GM23338 (cell line): ENCODE data around the gene NHLH2. TPM values are rescaled to one million over a fixed set of nuclear protein-coding genes. Genes with fewer than 3 reads are reported as not detected.

ENCODE experiments used
- ATAC-seq: fragments of 200-7000 bp; cut with Tn5 transposase; 3 replicates; pipeline ENCODE4 v1.9.1; 2020
- DNase-seq: peaks from one replicate; pipeline ENCODE4 v3.0.0-alpha.2; 2015; ENCODE audit warnings: low spot score
- H2AFZ ChIP-seq: fragments of 200-600 bp; sonication (generic); 2 replicates; pipeline ENCODE4 v1.8.0; 2016; ENCODE audit warnings: antibody characterized with exemption, mild to moderate bottlenecking, moderate library complexity
- H3F3A ChIP-seq: fragments of 200-600 bp; sonication (generic); replicated peaks from 2 replicates; pipeline ENCODE4 v1.8.0; 2017; ENCODE audit warnings: antibody characterized with exemption, mixed run types, low read depth
- H3K27ac ChIP-seq: fragments of 200-600 bp; sonication (generic); 2 replicates; pipeline ENCODE4 v1.6.1; 2016; ENCODE audit warnings: low read depth
- H3K27me3 ChIP-seq: fragments of 200-600 bp; sonication (generic); 2 replicates; pipeline ENCODE4 v1.8.0; 2016; ENCODE audit warnings: mild to moderate bottlenecking, mixed run types, moderate library complexity; ENCODE audit not compliant: insufficient read depth
- H3K36me3 ChIP-seq: fragments of 200-600 bp; sonication (generic); 2 replicates; pipeline ENCODE4 v1.8.0; 2016; ENCODE audit warnings: mild to moderate bottlenecking; ENCODE audit not compliant: insufficient read depth
- H3K4me1 ChIP-seq: fragments of 200-600 bp; sonication (generic); 2 replicates; pipeline ENCODE4 v1.8.0; 2016; ENCODE audit warnings: mild to moderate bottlenecking, moderate library complexity; ENCODE audit not compliant: insufficient read depth
- H3K4me2 ChIP-seq: fragments of 200-600 bp; sonication (generic); 2 replicates; pipeline ENCODE4 v1.7.1; 2017; ENCODE audit warnings: mixed run types
- H3K4me3 ChIP-seq: fragments of 200-600 bp; sonication (generic); 2 replicates; pipeline ENCODE4 v1.6.1; 2016; ENCODE audit warnings: mixed run types
- H3K79me2 ChIP-seq: fragments of 200-600 bp; sonication (generic); replicated peaks from 2 replicates; pipeline ENCODE4 v1.8.0; 2017; ENCODE audit warnings: mild to moderate bottlenecking; ENCODE audit not compliant: insufficient read depth
- H3K9me2 ChIP-seq: fragments of 200-600 bp; sonication (generic); 2 replicates; pipeline ENCODE4 v1.8.0; 2017; ENCODE audit not compliant: insufficient read depth
- H4K20me1 ChIP-seq: fragments of 200-600 bp; sonication (generic); replicated peaks from 2 replicates; pipeline ENCODE4 v1.8.0; 2017; ENCODE audit warnings: mild to moderate bottlenecking; ENCODE audit not compliant: insufficient read depth
- H3K27ac Mint-ChIP-seq: 2 replicates; pipeline ENCODE4 v1.8.0; 2020; ENCODE audit warnings: inconsistent platforms, mild to moderate bottlenecking, moderate library complexity, mixed read lengths
- H3K27me3 Mint-ChIP-seq: 3 replicates; pipeline ENCODE4 v1.8.0; 2022; ENCODE audit warnings: low read depth, mild to moderate bottlenecking, moderate library complexity, mixed read lengths, inconsistent platforms; ENCODE audit not compliant: insufficient read depth, poor library complexity
- H3K36me3 Mint-ChIP-seq: 3 replicates; pipeline ENCODE4 v1.8.0; 2021; ENCODE audit warnings: low read depth, mild to moderate bottlenecking, inconsistent platforms, moderate library complexity, mixed read lengths
- H3K4me1 Mint-ChIP-seq: 3 replicates; pipeline ENCODE4 v1.8.0; 2020; ENCODE audit warnings: mild to moderate bottlenecking, inconsistent platforms, mixed read lengths
- H3K4me3 Mint-ChIP-seq: 3 replicates; pipeline ENCODE4 v1.8.0; 2021; ENCODE audit warnings: moderate library complexity, mild to moderate bottlenecking, inconsistent platforms, mixed read lengths
- H3K9me3 Mint-ChIP-seq: 3 replicates; pipeline ENCODE4 v1.8.0; 2020; ENCODE audit warnings: moderate library complexity, mild to moderate bottlenecking, inconsistent platforms, mixed read lengths
- CREB1 ChIP-seq: fragments of 250-450 bp; sonication (Bioruptor Pico); IDR thresholded peaks from 2 replicates; pipeline ENCODE4 v1.5.0; 2020; ENCODE audit warnings: low read depth, mild to moderate bottlenecking, moderate library complexity
- CTCF ChIP-seq, 2 experiments: fragments of 200-600 bp in 1 of 2; sonication (generic) in 1 of 2; conservative IDR thresholded peaks; 2 replicates each; pipeline versions ENCODE4 v1.5.1 to v1.6.1; 2016 to 2017; ENCODE audit warnings: antibody characterized with exemption in 2 of 2, low read depth in 2 of 2, mild to moderate bottlenecking in 2 of 2, moderate library complexity in 1 of 2
- EZH2 ChIP-seq: fragments of 200-600 bp; sonication (generic); IDR thresholded peaks from one replicate; pipeline ENCODE4 v1.8.0; 2017; ENCODE audit warnings: antibody characterized with exemption, mild to moderate bottlenecking, low read depth; ENCODE audit not compliant: unreplicated experiment
- EZH2phosphoT487 ChIP-seq: fragments of 200-600 bp; sonication (generic); IDR thresholded peaks from one replicate; pipeline ENCODE4 v1.8.1; 2018; ENCODE audit warnings: antibody characterized with exemption; ENCODE audit not compliant: unreplicated experiment
- JUNB ChIP-seq: IDR thresholded peaks from one replicate; pipeline ENCODE4 v1.6.1; 2016; ENCODE audit warnings: antibody characterized with exemption; ENCODE audit not compliant: unreplicated experiment
- NANOG ChIP-seq: IDR thresholded peaks from 2 replicates; pipeline ENCODE4 v1.6.1; 2016; ENCODE audit warnings: antibody characterized with exemption, borderline replicate concordance
- POLR2AphosphoS5 ChIP-seq: IDR thresholded peaks from 2 replicates; pipeline ENCODE4 v1.6.1; 2016; ENCODE audit warnings: antibody characterized with exemption, low read depth
- REST ChIP-seq: IDR thresholded peaks from one replicate; pipeline ENCODE4 v1.6.1; 2018; ENCODE audit warnings: antibody characterized with exemption; ENCODE audit not compliant: unreplicated experiment
- STAT1 ChIP-seq: IDR thresholded peaks from one replicate; pipeline ENCODE4 v1.6.1; 2016; ENCODE audit warnings: antibody characterized with exemption; ENCODE audit not compliant: unreplicated experiment
- ZNF331 ChIP-seq: fragments of 250-450 bp; sonication (Bioruptor Pico); IDR thresholded peaks from 2 replicates; pipeline ENCODE4 v1.5.0; 2020; ENCODE audit warnings: low read depth, mild to moderate bottlenecking, moderate library complexity
- polyA plus RNA-seq: library from polyadenylated mRNA; unstranded; fragments of >200 nt; fragmentation: Nextera tagmentation; extraction: Ambion mirVana; gene quantifications from 2 replicates; pipeline ENCODE4 v1.2.1, GENCODE V29; 2016
- total RNA-seq: library from RNA; depleted of rRNA; stranded (reverse); fragments of >200 nt; shearing (Covaris generic); gene quantifications from 2 replicates; pipeline ENCODE4 v1.2.3, GENCODE V29; 2014
- TF ChIP-seq, protein P1 (sequence below): IDR thresholded peaks from 2 replicates; pipeline ENCODE4 v1.6.1; 2016; ENCODE audit warnings: antibody characterized with exemption

NHLH2 gene
- total and polyA plus RNA-seq, 2 experiments from 2014 or later = 1.7 to 1.9 TPM

- TF ChIP-seq CTCF (conservative IDR thresholded peaks at IDR 0.05; ENCODE audit: low read depth in 2 of 2) = no peak
- TF ChIP-seq POLR2AphosphoS5 = no peak
- no peak for TF ChIP-seq STAT1
- TF ChIP-seq REST = no peak
- TF ChIP-seq, protein P1, sequence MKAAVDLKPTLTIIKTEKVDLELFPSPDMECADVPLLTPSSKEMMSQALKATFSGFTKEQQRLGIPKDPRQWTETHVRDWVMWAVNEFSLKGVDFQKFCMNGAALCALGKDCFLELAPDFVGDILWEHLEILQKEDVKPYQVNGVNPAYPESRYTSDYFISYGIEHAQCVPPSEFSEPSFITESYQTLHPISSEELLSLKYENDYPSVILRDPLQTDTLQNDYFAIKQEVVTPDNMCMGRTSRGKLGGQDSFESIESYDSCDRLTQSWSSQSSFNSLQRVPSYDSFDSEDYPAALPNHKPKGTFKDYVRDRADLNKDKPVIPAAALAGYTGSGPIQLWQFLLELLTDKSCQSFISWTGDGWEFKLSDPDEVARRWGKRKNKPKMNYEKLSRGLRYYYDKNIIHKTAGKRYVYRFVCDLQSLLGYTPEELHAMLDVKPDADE = no peak
Observed at GRCh38 chr1:115826628-115827027, 14.3 kb downstream of the NHLH2 start (continued).

DNA sequence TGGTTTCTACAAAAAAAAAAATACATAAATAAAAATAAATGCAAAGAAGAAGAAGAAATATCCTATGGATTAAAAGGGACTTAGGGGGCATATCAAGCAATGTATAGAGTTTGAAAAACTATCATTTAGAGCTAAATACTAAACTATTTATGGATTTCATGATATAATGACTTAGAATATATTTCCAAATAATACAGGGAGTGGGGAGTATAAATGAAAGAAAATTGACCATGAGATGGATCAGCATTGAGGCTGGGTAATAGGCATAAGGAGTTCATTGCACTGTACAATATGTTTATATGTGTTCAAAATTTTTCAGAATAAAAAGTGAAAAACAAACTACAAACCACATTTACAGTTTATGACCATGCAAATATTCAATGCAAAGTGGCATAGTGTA lies 18.8 kb downstream of the NHLH2 start:
- H2AFZ ChIP-seq = no peak overlapping the region
- H3K4me3 ChIP-seq = no peak overlapping the region
- H3K36me3 Mint-ChIP-seq = no peaks in the 10 kb centered on the region

More for the DNA sequence above, 18.8 kb downstream of the NHLH2 start:
- ATAC-seq = no peak
- no peaks in the 10 kb centered on the region for H3K27me3 Mint-ChIP-seq
- Histone ChIP-seq H3K4me2 (no peak overlapping the region), H3K36me3 (no peaks in the 10 kb centered on the region), H4K20me1 (no peaks in the 10 kb centered on the region), H3K79me2 (no peaks in the 10 kb centered on the region), H3F3A (no peaks in the 10 kb centered on the region), H3K4me1 (no peaks in the 10 kb centered on the region), H3K9me2 (no peaks in the 10 kb centered on the region), H3K27ac (no peak overlapping the region), H3K27me3 (peaks cover 7% of the 10 kb centered on the region; the same call in 1 of the 2 replicates)
- no peak overlapping the region for H3K4me3 Mint-ChIP-seq
- TF ChIP-seq ZNF331 (CRISPR knock-in tag) (no peak), CREB1 (no peak), JUNB (no peak), CTCF (conservative IDR thresholded peaks at IDR 0.05; ENCODE audit: low read depth in 2 of 2) (no peak), NANOG (no peak), EZH2 (no peak), REST (no peak), EZH2phosphoT487 (no peak)
- TF ChIP-seq, protein P1 = no peak
- H3K27ac Mint-ChIP-seq = no peak overlapping the region
- DNase-seq = no peak
- H3K9me3 Mint-ChIP-seq = no peaks in the 10 kb centered on the region
- peaks cover 4% of the 10 kb centered on the region; the same call in 2 of the 3 replicates for H3K4me1 Mint-ChIP-seq
